H9 (cell line): ENCODE measurements around the gene RERE. TPM values are rescaled to one million over a fixed set of nuclear protein-coding genes. Genes with fewer than 3 reads are reported as not detected.

Source experiments
- DNase-seq: peaks from one replicate; pipeline ENCODE4 v3.0.0-alpha.2; 2017
- H2AFZ ChIP-seq: one replicate; pipeline ENCODE4 v1.6.1; 2013; ENCODE audit warnings: mild to moderate bottlenecking, low read length, control low read depth, moderate library complexity
- H2AK5ac ChIP-seq: 2 replicates; pipeline ENCODE4 v1.6.1; 2013; ENCODE audit warnings: low read length, control low read depth, mixed read lengths; ENCODE audit not compliant: insufficient read length
- H2BK120ac ChIP-seq: one replicate; pipeline ENCODE4 v1.6.1; 2013; ENCODE audit warnings: low read depth, mild to moderate bottlenecking, low read length, control low read depth, inconsistent platforms; ENCODE audit not compliant: poor library complexity, severe bottlenecking
- H2BK12ac ChIP-seq: 2 replicates; pipeline ENCODE4 v1.6.1; 2013; ENCODE audit warnings: low read length, control low read depth, mixed read lengths, low read depth; ENCODE audit not compliant: insufficient read length
- H2BK15ac ChIP-seq: 2 replicates; pipeline ENCODE4 v1.6.1; 2013; ENCODE audit warnings: low read depth, low read length, control low read depth
- H2BK20ac ChIP-seq: one replicate; pipeline ENCODE4 v1.6.1; 2013; ENCODE audit warnings: low read depth, mild to moderate bottlenecking, low read length, control low read depth, inconsistent platforms; ENCODE audit not compliant: poor library complexity, severe bottlenecking
- H2BK5ac ChIP-seq: 2 replicates; pipeline ENCODE4 v1.6.1; 2013; ENCODE audit warnings: low read length, control low read depth, mixed read lengths; ENCODE audit not compliant: insufficient read length
- H3K14ac ChIP-seq: 2 replicates; pipeline ENCODE4 v1.6.1; 2013; ENCODE audit warnings: low read length, control low read depth; ENCODE audit not compliant: insufficient read depth
- H3K18ac ChIP-seq: 2 replicates; pipeline ENCODE4 v1.6.1; 2013; ENCODE audit warnings: low read depth, mild to moderate bottlenecking, mixed read lengths, low read length, control low read depth; ENCODE audit not compliant: insufficient read length
- H3K23ac ChIP-seq: 2 replicates; pipeline ENCODE4 v1.6.1; 2013; ENCODE audit warnings: low read length, control low read depth, mixed read lengths, low read depth; ENCODE audit not compliant: insufficient read length
- H3K23me2 ChIP-seq: 2 replicates; pipeline ENCODE4 v1.6.1; 2013; ENCODE audit warnings: low read depth, mild to moderate bottlenecking, mixed read lengths, low read length, control low read depth; ENCODE audit not compliant: insufficient read length, poor library complexity, severe bottlenecking
- H3K27ac ChIP-seq: 2 replicates; pipeline ENCODE4 v1.5.1; 2013; ENCODE audit warnings: low read length, control low read depth, mixed read lengths, low read depth; ENCODE audit not compliant: insufficient read length
- H3K27me3 ChIP-seq: 2 replicates; pipeline ENCODE4 v1.6.1; 2013; ENCODE audit warnings: low read length, control low read depth, inconsistent platforms; ENCODE audit not compliant: insufficient read depth
- H3K4ac ChIP-seq: 2 replicates; pipeline ENCODE4 v1.6.1; 2013; ENCODE audit warnings: low read depth, mild to moderate bottlenecking, control low read depth, inconsistent platforms, low read length, moderate library complexity
- H3K4me1 ChIP-seq: 2 replicates; pipeline ENCODE4 v1.6.1; 2013; ENCODE audit warnings: low read length, control low read depth, inconsistent platforms; ENCODE audit not compliant: insufficient read depth
- H3K4me2 ChIP-seq: 2 replicates; pipeline ENCODE4 v1.6.1; 2013; ENCODE audit warnings: low read length, control low read depth, mixed read lengths; ENCODE audit not compliant: insufficient read length, insufficient read depth
- H3K56ac ChIP-seq: 2 replicates; pipeline ENCODE4 v1.6.1; 2013; ENCODE audit warnings: low read depth, mild to moderate bottlenecking, mixed read lengths, low read length, control low read depth; ENCODE audit not compliant: insufficient read length
- H3K79me1 ChIP-seq: 2 replicates; pipeline ENCODE4 v1.6.1; 2013; ENCODE audit warnings: low read depth, mild to moderate bottlenecking, moderate library complexity, low read length, control low read depth, inconsistent platforms; ENCODE audit not compliant: insufficient read depth, poor library complexity, severe bottlenecking
- H3K79me2 ChIP-seq: 2 replicates; pipeline ENCODE4 v1.6.1; 2013; ENCODE audit warnings: low read length, control low read depth, inconsistent platforms; ENCODE audit not compliant: insufficient read depth
- H3K9ac ChIP-seq: 2 replicates; pipeline ENCODE4 v1.6.1; 2013; ENCODE audit warnings: low read length, control low read depth, mixed read lengths; ENCODE audit not compliant: insufficient read length; ENCODE audit errors: extremely low read depth
- H3K9me3 ChIP-seq: one replicate; pipeline ENCODE4 v1.6.1; 2013; ENCODE audit warnings: low read depth, low read length, inconsistent platforms; ENCODE audit not compliant: control insufficient read depth
- H3T11ph ChIP-seq: one replicate; pipeline ENCODE4 v1.6.1; 2013; ENCODE audit warnings: mild to moderate bottlenecking, low read length, control low read depth, inconsistent platforms
- H4K20me1 ChIP-seq: one replicate; pipeline ENCODE4 v1.6.1; 2013; ENCODE audit not compliant: control insufficient read depth, insufficient read length, insufficient read depth
- H4K5ac ChIP-seq: 2 replicates; pipeline ENCODE4 v1.6.1; 2013; ENCODE audit warnings: low read depth, mild to moderate bottlenecking, mixed read lengths, low read length, control low read depth; ENCODE audit not compliant: insufficient read length
- H4K8ac ChIP-seq: replicated peaks from 2 replicates; pipeline ENCODE4 v1.6.1; 2013; ENCODE audit warnings: low read length, control low read depth, mixed read lengths, low read depth; ENCODE audit not compliant: insufficient read length
- H4K91ac ChIP-seq: 2 replicates; pipeline ENCODE4 v1.6.1; 2013; ENCODE audit warnings: low read depth, mild to moderate bottlenecking, moderate library complexity, mixed read lengths, low read length, control low read depth; ENCODE audit not compliant: insufficient read length
- H3K27ac Mint-ChIP-seq, 3 experiments: 2 replicates in 2 of 3; 3 replicates in 1 of 3; pipeline ENCODE4 v1.8.0; 2020 to 2021; ENCODE audit warnings: mixed read lengths in 3 of 3, mild to moderate bottlenecking in 1 of 3, moderate library complexity in 1 of 3
- H3K27me3 Mint-ChIP-seq: 2 replicates; pipeline ENCODE4 v1.8.0; 2021; ENCODE audit warnings: low read depth, mild to moderate bottlenecking, moderate library complexity, mixed read lengths
- H3K36me3 Mint-ChIP-seq, 3 experiments: 2 replicates in 2 of 3; 3 replicates in 1 of 3; pipeline ENCODE4 v1.8.0; 2020 to 2021; ENCODE audit warnings: low read depth in 3 of 3, mixed read lengths in 3 of 3; ENCODE audit not compliant: insufficient read depth in 1 of 3
- H3K4me1 Mint-ChIP-seq, 2 experiments: 2 replicates each; pipeline ENCODE4 v1.8.0; 2020; ENCODE audit warnings: mixed read lengths in 2 of 2
- H3K4me3 Mint-ChIP-seq, 2 experiments: 2 replicates in 1 of 2; 3 replicates in 1 of 2; pipeline ENCODE4 v1.8.0; 2020 to 2021; ENCODE audit warnings: mild to moderate bottlenecking in 2 of 2, mixed read lengths in 2 of 2, moderate library complexity in 1 of 2
- H3K9me3 Mint-ChIP-seq, 2 experiments: 2 replicates in 1 of 2; 3 replicates in 1 of 2; pipeline ENCODE4 v1.8.0; 2020; ENCODE audit warnings: mild to moderate bottlenecking in 2 of 2, mixed read lengths in 2 of 2, moderate library complexity in 1 of 2
- CTCF ChIP-seq: fragments of 200-600 bp; sonication (generic); conservative IDR thresholded peaks from 3 replicates; pipeline ENCODE4 v1.8.0; 2021; ENCODE audit warnings: antibody characterized with exemption, mild to moderate bottlenecking
- WGBS: extraction: QIAGEN DNeasy Blood & Tissue Kit; methylation state at CpG from one replicate; pipeline ENCODE4 v1.1.7; 2013; ENCODE audit warnings: missing lambda C conversion rate, low lambda C conversion rate, mixed read lengths; ENCODE audit not compliant: insufficient read length; ENCODE audit errors: extremely low coverage; 5-methylcytosine and 5-hydroxymethylcytosine counted together
- total RNA-seq: library from RNA; stranded (reverse); gene quantifications from 2 replicates; pipeline ENCODE4 v1.2.1, GENCODE V29; 2021

The RERE gene
- total RNA-seq, 1 experiment from 2014 or later = 103 TPM

- Histone ChIP-seq H2BK12ac (no peak overlapping the region), H4K20me1 (no peaks in the 10 kb centered on the region), H3T11ph (no peak overlapping the region), H2BK120ac (no peak overlapping the region), H3K27ac (no peak overlapping the region), H3K9ac (no peak overlapping the region), H3K79me1 (peaks cover 3% of the 10 kb centered on the region), H3K4ac (no peak overlapping the region), H3K79me2 (peaks cover 49% of the 10 kb centered on the region), H3K14ac (no peak overlapping the region), H3K4me2 (no peak overlapping the region), H2AFZ (no peak overlapping the region), H4K8ac (no peak overlapping the region), H3K27me3 (no peaks in the 10 kb centered on the region), H3K9me3 (no peaks in the 10 kb centered on the region), H2BK5ac (no peak overlapping the region), H3K18ac (no peak overlapping the region), H3K23ac (no peak overlapping the region), H2AK5ac (no peak overlapping the region), H2BK20ac (no peak overlapping the region), H3K4me1 (peaks cover 22% of the 10 kb centered on the region), H2BK15ac (no peak overlapping the region), H3K23me2 (no peaks in the 10 kb centered on the region), H4K5ac (no peak overlapping the region), H3K56ac (no peak overlapping the region), H4K91ac (no peak overlapping the region)
- TF ChIP-seq CTCF = no peak
- H3K36me3 Mint-ChIP-seq = peaks cover 0 to 5% (median 0%) of the 10 kb centered on the region in 3 experiments; a peak in 1 of 7 replicates
- no peaks in the 10 kb centered on the region for H3K27me3 Mint-ChIP-seq
- H3K9me3 Mint-ChIP-seq = no peaks in the 10 kb centered on the region
- no peak overlapping the region for H3K4me3 Mint-ChIP-seq
- H3K27ac Mint-ChIP-seq = no peak overlapping the region
- no CpG with 5 or more reads among the region's 8 CpGs for WGBS
- peaks cover 6 to 10% of the 10 kb centered on the region in 2 experiments for H3K4me1 Mint-ChIP-seq
- DNase-seq = no peak
Measured at GRCh38 chr1:8661185-8662110, 156.0 kb downstream of the RERE start.
